HG02973 (cell line): ENCODE results near the gene GPN2.

ENCODE experiments used
- ATAC-seq: cut with Tn5 transposase; IDR thresholded peaks from one replicate; pipeline ENCODE4 v1.9.1; 2021; ENCODE audit warnings: moderate library complexity; ENCODE audit not compliant: unreplicated experiment

Gene GPN2

GRCh38 chr1:26833432-26834405 lies 56.4 kb downstream of the GPN2 start:
- ATAC-seq, result peak; percentile 85

- no peak for ATAC-seq
These were observed 57.7 kb downstream of the GPN2 start for GRCh38 chr1:26832249-26832960.

GRCh38 chr1:26831546-26832248 lies 58.4 kb downstream of the GPN2 start:
- ATAC-seq, result no peak

GRCh38 chr1:26831059-26831458 lies 59.0 kb downstream of the GPN2 start:
- no peak for ATAC-seq

GRCh38 chr1:26829184-26829911 lies 60.7 kb downstream of the GPN2 start:
- no peak for ATAC-seq

- ATAC-seq, result no peak
These were observed 61.6 kb downstream of the GPN2 start for GRCh38 chr1:26828411-26828991.

- ATAC-seq, result no peak
These were observed 62.4 kb downstream of the GPN2 start for GRCh38 chr1:26827663-26828062.

- ATAC-seq, result no peak
These were observed 62.9 kb downstream of the GPN2 start for GRCh38 chr1:26827106-26827604.

- ATAC-seq, result peak; percentile 80
These were observed 63.6 kb downstream of the GPN2 start, which contains the start of gene ZDHHC18 for GRCh38 chr1:26826261-26827105. TSS of gene ZDHHC18 (plus strand) at chr1:26826688. CDS start at chr1:26826805, 117 bp downstream.
